NOMO-1 (cell line): ENCODE measurements around the gene GPR12.
"Not testable (repeated sequence)": the region's sequence is repeated elsewhere in the genome, so short reads cannot be mapped to it uniquely, and the experiment has no call there.

Experiments
- DNase-seq, 2 experiments: peaks; one replicate each; lab custom pipeline; 2025; ENCODE audit not compliant: unreplicated experiment in 2 of 2; lab: John Stamatoyannopoulos, UW

GPR12 gene

DNA sequence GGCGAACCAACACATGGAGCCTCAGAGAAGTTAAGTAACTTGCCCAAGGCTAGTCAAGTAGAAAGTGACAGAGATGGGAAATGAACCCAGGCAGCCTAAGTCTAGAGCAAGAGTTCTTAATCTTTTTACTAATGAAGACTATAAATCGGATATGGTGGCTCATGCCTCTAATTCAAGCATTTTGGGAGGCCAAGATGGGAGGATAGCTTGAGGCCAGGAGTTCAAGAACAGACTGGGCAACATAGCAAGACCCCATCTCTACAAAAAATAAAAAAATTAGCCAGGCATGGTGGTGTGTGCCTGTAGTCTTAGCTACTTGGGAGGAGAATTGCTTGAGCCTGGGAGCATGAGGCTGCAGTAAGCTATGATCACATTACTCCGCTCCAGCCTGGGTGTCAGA, 10.7 kb downstream of the GPR12 start:
- no peak for DNase-seq

DNA sequence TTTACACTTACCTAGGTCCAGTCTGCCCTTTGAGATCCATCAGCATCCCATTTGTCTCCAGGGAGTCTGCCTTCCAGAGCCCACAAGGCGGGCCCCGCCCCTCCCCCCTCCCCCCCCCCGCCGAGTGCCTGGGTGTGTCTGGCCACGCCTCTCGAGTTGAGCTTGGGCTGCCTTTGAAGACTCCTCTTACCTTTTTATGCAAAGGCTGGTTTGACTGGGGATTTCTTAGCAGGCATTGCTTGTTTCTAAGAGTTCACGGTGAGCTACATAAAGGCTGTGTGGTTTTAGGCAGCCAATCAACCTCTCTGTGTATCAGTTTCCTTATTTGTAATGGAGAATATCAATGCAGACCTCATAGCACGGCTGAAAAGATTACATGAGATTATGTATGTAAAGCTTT, 11.3 kb downstream of the GPR12 start:
- DNase-seq, result no peak

- DNase-seq, result no peak
Observed at GRCh38 chr13:26747706-26748105, 12.9 kb downstream of the GPR12 start.

- DNase-seq, result no peak
Observed at GRCh38 chr13:26743971-26744370, 16.6 kb downstream of the GPR12 start.

DNA sequence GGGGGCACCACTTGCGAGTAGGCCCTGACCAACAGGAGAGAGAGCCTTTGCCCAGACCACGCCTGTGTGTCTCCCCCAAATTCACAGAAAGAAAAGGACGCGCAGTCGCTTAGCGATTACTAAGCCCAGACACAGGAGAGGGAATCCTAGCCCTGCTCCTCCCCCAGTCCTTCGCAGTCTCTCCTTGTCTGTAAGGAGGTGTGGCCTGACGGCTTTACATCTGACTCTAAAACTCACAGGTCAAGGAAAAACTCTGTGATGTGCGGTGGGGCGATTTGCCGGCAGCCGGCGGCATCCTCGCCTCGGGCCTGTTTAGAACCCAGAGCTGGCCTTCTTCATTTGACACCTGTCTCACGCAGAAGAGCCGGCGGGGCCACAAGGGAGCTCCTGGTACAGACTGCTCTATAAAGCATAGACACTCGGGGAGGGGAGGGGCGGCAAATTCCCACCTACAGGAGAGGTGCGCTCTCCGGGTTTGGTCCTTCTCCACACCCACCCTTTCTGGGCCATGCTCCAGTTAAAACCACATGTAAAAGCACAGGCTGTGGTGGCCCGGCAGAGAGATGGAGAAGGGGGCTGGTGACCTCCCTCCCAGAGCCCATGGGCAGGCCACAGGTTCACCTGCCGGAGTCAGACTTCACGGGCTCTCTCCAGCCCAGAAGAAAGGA, 17.8 kb downstream of the GPR12 start:
- no peak for DNase-seq

DNA sequence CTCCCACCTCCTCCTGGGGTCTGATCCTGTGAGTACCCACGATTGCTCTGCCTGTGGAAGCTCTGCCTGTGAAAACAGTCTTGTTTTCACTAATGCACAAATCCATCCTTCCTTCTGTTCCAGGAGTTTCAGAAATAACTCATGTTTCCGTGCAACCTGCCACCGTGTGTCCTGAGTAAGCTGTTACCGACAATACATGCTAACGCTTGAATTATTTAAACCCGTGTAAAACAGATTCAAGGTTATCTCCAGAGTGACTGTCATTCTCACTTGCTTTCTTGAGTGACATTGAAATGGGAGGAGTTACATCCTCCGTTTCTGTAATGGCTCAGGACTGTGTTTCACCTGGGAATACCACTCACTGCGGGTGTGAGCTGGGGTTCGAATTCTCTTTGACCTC, 24.9 kb downstream of the GPR12 start:
- no peak for DNase-seq

DNA sequence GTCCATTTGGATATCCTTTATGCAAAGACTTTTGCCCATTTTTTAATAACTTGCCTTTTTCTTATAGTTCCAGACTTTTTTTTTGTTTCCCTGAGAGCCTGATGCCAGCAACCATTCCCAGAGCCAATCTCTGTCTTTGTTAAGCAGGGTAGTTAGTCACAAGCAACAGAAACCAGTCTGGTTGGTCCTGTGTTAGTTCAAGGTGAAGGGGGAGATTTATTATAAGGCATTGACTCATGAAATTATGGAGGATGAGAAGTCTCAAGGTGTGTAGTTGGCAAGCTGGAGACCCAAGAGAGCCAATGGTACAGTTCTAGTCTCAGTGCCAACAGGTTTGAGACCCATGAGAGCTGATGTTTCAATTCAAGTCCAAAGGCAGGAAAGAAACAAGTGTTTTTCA, 33.0 kb downstream of the GPR12 start:
- DNase-seq, result no peak

DNA sequence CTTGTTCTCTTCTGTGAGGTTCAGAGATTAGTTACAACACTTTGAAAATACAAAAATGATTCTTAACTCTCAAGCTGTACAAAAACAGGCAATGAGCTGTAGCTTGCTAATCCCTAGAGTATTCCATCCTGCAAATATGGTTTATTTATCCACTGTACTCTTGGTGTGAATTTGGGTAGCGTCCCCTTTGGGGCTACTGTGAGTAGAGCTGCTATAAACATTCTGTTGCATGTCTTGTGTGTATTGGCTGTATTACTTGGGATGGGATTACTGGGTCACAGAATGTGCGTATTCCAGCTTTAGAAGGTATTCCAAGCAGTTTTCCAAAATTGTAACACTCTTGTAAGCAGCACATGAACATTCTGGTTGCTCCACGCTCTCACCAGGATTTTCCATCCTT, 33.5 kb downstream of the GPR12 start:
- no peak for DNase-seq

- no peak for DNase-seq
Observed at GRCh38 chr13:26726684-26727083, 33.9 kb downstream of the GPR12 start.

- not testable (repeated sequence) for DNase-seq
Observed at GRCh38 chr13:26723620-26724019, 37.0 kb downstream of the GPR12 start.

DNA sequence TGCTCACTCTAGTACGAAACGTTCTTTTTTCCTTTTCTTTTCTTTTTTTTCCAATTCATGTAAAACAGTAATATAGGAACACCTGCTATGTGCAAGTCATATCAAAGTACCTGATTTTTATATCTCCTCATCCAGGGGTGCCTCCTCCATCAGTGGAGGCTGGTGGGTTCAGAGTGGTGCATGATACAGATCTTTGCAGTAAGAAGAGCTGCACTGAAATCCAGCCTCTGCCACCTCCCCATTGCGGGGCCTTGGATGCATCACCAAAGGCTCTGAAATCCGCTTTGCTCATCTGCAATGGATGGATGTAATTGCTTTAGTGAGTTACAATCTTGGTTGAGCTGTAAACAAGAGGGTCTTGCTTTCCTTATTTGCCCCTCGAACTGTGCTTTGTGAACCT, 38.3 kb downstream of the GPR12 start:
- no peak for DNase-seq

- peak; percentile 77 to 78 for DNase-seq
Observed at GRCh38 chr13:26721251-26722121, 39.1 kb downstream of the GPR12 start.

DNA sequence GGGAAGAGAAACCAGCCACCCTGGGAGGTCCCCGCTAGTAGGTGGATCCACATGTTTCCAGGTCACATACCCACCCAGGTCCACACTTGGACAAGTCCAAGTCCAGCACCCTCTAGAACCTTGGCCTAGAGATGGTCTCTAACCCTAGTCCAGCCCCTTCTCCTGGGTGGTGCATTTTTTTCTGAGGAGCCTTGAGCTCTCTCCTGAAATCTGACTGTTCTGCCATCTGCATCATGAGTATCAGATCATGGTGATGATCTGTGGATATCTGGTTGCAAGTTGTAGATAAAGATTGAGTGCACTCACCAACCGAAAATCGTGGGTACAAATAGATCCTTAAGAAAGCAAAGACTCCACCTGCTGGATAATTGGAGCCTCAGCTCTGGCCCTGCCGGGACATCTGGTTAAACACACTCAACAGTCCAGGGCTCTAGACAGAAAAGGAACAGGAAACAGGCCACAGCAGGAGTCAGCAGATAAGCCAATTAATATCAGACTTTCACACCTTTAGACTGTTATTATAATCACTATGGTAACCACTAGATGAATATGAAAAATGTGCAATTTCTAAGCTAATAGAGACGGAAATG, 41.1 kb downstream of the GPR12 start:
- peak; percentile 18 to 40 for DNase-seq

DNA sequence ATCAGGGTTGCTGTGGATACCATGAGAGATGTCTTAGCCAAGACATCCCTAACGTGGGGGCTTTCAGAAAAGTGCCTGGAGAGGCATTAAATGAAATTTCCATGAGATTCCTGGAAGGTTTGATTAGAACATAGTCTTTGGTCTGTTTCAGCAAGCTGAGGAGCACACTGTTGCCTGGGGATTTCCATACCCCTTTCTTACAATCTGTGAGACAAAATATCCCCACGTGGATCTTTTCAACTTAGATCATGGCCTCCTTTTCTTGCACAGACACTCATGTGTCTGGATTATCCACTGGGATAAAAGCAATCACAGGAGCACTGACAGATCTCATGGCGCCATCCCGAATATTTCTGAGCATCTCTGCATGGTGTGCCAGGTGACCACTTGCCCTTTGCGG, 41.7 kb downstream of the GPR12 start:
- no peak for DNase-seq

DNA sequence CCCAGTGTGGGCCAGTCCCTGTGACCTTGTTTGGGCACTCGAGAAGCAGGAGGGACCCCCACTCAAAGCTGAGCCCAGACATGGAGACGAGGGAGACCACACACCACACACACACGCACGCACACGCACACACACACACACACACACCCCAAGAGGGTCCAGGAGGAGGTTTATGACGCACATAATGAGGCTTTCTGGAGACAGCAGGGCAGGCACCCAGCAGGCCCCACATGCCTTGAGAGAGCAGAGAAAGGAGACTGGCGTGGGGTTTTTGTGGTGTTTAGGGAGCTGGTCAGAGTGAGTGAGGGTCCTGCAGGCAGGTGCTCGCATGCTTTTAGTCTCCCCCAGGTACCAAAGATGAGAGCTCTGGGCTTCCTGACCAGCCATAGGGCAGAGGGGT, 42.4 kb downstream of the GPR12 start:
- DNase-seq, result no peak

GRCh38 chr13:26716984-26717383, 43.6 kb downstream of the GPR12 start:
- no peak for DNase-seq

- DNase-seq, result no peak
Observed at GRCh38 chr13:26713341-26713740, 47.2 kb downstream of the GPR12 start.

DNA sequence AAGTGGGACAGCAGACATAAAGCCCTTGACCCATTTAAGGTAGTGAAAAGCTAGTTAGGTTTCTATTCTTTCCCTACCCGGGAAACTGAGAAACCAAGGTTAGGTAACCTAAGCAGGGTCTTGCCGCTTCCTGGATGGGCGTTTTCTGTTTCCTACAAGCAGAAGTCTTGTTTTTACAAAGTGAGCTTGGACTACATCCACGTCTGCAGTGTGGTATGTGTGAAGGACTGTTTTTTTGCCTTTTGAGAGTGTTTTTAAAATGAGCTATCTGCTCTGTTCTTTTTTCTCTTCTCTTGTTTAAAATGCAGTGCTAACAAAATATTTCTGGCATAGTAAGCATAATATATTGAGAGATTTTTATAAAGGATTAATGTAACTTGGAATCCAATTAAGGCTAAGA, 49.4 kb downstream of the GPR12 start:
- no peak for DNase-seq

DNA sequence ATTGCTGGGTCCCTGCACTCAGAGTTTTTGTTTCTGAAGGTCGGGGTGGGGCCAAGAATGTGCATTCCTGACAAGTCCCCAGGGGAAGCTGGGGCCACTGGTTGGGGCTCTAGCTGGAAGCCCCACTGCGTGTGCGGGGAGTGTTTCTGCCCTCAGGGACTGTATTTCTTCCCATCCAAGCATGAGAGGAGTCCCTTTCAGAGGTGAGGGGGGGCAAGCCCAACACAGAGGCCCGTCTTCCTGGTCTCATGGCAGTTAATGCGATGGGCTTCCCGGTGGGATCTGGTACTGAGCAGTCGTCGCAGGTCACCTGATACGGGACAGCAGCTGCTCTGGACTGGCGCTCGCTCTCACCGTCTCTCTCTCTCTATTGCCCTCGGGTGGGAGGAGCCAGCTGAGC, 50.4 kb downstream of the GPR12 start:
- no peak for DNase-seq

DNA sequence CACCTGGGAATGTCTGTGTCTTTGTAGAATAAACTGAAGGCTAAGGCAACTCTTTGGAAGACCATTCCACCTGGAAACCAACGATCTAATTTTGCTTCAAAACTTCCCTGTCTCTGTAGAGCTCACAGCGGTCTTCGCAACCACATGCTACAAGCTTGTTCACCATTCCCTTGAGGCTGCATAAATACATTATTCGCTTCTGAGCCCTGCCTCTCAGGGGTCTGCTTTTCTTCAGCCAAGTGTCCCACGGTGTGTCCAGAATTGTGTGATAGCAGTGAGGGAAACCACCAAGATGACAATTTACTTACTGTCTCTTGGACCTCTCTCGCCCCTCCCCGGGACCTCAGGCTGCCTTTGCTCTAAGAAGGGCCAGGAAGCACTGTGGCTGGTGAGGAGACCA, 51.1 kb downstream of the GPR12 start:
- DNase-seq, result no peak

DNA sequence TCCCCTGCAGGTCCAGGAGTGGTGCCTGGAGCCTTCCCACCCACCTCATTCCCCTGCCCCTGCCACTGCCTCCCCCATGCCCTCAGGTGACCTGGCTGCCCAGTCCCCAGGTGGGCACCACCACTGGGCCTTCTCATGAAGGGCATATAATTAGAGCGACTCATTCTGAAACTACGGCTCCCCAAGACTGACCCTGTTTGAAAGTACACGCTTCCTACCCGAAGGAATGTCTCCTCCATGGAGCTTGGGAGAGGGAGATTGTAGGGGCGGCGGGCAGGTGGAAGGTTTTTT, 52.6 kb downstream of the GPR12 start:
- DNase-seq, result no peak
